Ishikawa (cell line): ENCODE measurements around the gene C15orf61.
A peak's percentile ranks its signal among the peaks of the same experiment; 100 is the strongest.

Source experiments
- CEBPB ChIP-seq: IDR thresholded peaks from 2 replicates; pipeline ENCODE4 v1.6.1; 2012
- CREB1 ChIP-seq: IDR thresholded peaks from 2 replicates; pipeline ENCODE4 v1.6.1; 2012; ENCODE audit warnings: low read depth
- EGR1 ChIP-seq: IDR thresholded peaks from 2 replicates; pipeline ENCODE4 v1.6.1; 2012
- EP300 ChIP-seq: IDR thresholded peaks from 2 replicates; pipeline ENCODE4 v1.6.1; 2012; ENCODE audit warnings: borderline replicate concordance
- FOXM1 ChIP-seq: IDR thresholded peaks from 2 replicates; pipeline ENCODE4 v1.6.1; 2012; ENCODE audit warnings: low read depth, borderline replicate concordance
- MAX ChIP-seq: IDR thresholded peaks from 2 replicates; pipeline ENCODE4 v1.6.1; 2012
- NFIC ChIP-seq: IDR thresholded peaks from 2 replicates; pipeline ENCODE4 v1.6.1; 2012
- RAD21 ChIP-seq: IDR thresholded peaks from 2 replicates; pipeline ENCODE4 v1.6.1; 2012; ENCODE audit warnings: low read depth
- REST ChIP-seq: IDR thresholded peaks from 2 replicates; pipeline ENCODE4 v1.6.1; 2012; ENCODE audit warnings: low read depth, mild to moderate bottlenecking
- TAF1 ChIP-seq: IDR thresholded peaks from 2 replicates; pipeline ENCODE4 v1.6.1; 2012; ENCODE audit warnings: low read depth, mild to moderate bottlenecking
- TCF12 ChIP-seq: IDR thresholded peaks from 2 replicates; pipeline ENCODE4 v1.6.1; 2012; ENCODE audit warnings: low read depth
- TEAD4 ChIP-seq: IDR thresholded peaks from 2 replicates; pipeline ENCODE4 v1.6.1; 2012
- USF1 ChIP-seq: IDR thresholded peaks from 2 replicates; pipeline ENCODE4 v1.6.1; 2012
- YY1 ChIP-seq: IDR thresholded peaks from 2 replicates; pipeline ENCODE4 v1.6.1; 2012; ENCODE audit warnings: low read depth
- ZBTB7A ChIP-seq: IDR thresholded peaks from 2 replicates; pipeline ENCODE4 v1.6.1; 2012; ENCODE audit warnings: low read depth

Gene C15orf61

GRCh38 chr15:67504796-67505195 is 16.1 kb upstream of the C15orf61 start:
- no peak for TF ChIP-seq NFIC
- no peak for TF ChIP-seq FOXM1
- no peak for TF ChIP-seq ZBTB7A
- no peak for TF ChIP-seq REST
- TF ChIP-seq EP300: no peak
- no peak for TF ChIP-seq EGR1
- no peak for TF ChIP-seq TAF1
- TF ChIP-seq USF1: no peak

GRCh38 chr15:67505675-67506572 is 15.0 kb upstream of the C15orf61 start:
- no peak for TF ChIP-seq ZBTB7A
- TF ChIP-seq CREB1: no peak
- no peak for TF ChIP-seq NFIC
- no peak for TF ChIP-seq RAD21

- TF ChIP-seq USF1 (no peak), CEBPB (peak; percentile 25; the same call in 1 of the 2 replicates), NFIC (no peak), TAF1 (no peak), YY1 (no peak), REST (no peak), RAD21 (no peak)
Observed at GRCh38 chr15:67506775-67507747, 13.9 kb upstream of the C15orf61 start.

- no peak for TF ChIP-seq TAF1
- TF ChIP-seq REST: no peak
- TF ChIP-seq EGR1: no peak
- TF ChIP-seq NFIC: no peak
- no peak for TF ChIP-seq CREB1
- no peak for TF ChIP-seq USF1
- TF ChIP-seq FOXM1: no peak
- TF ChIP-seq CEBPB: no peak
- no peak for TF ChIP-seq EP300
- TF ChIP-seq TEAD4: no peak
- TF ChIP-seq YY1: no peak
- no peak for TF ChIP-seq TCF12
- no peak for TF ChIP-seq ZBTB7A
- no peak for TF ChIP-seq RAD21
- no peak for TF ChIP-seq MAX
Observed at GRCh38 chr15:67508407-67508806, 12.5 kb upstream of the C15orf61 start.
